K562 (cell line): ENCODE results near the gene POLD2. TPM values are rescaled to one million over a fixed set of nuclear protein-coding genes. Genes with fewer than 3 reads are reported as not detected.

Experiments used
- CAMTA2 ChIP-seq: fragments of 250-450 bp; sonication (Bioruptor Pico); conservative IDR thresholded peaks from 2 replicates; pipeline ENCODE4 v1.5.1; 2022
- CBFA2T3 ChIP-seq: fragments of 450-650 bp; IDR thresholded peaks from 2 replicates; pipeline ENCODE4 v1.6.1; 2017
- DIDO1 ChIP-seq: fragments of 450-650 bp; IDR thresholded peaks from 2 replicates; pipeline ENCODE4 v1.6.1; 2016; ENCODE audit warnings: low read depth, missing biosample characterization, missing genetic modification characterization
- E4F1 ChIP-seq: fragments of 250-450 bp; sonication (Bioruptor Pico); IDR thresholded peaks from 2 replicates; pipeline ENCODE4 v1.5.0; 2021; ENCODE audit warnings: mild to moderate bottlenecking, borderline replicate concordance
- ETS2 ChIP-seq: IDR thresholded peaks from 2 replicates; pipeline ENCODE4 v1.6.1; 2016; ENCODE audit warnings: borderline replicate concordance, missing genetic modification characterization, mild to moderate bottlenecking, moderate library complexity, missing compliant biosample characterization; ENCODE audit not compliant: poor library complexity, severe bottlenecking
- HNRNPLL ChIP-seq: fragments of 200-400 bp; formaldehyde crosslinking; IDR thresholded peaks from 2 replicates; pipeline ENCODE4 v1.6.1; 2017; ENCODE audit warnings: low read length, low read depth, mild to moderate bottlenecking; ENCODE audit not compliant: poor library complexity, severe bottlenecking
- SAP30 ChIP-seq: fragments of 200-600 bp; sonication (generic); IDR thresholded peaks from 2 replicates; pipeline ENCODE4 v1.6.1; 2012; ENCODE audit warnings: borderline replicate concordance, low read depth, mild to moderate bottlenecking, moderate library complexity, low read length, control low read depth, inconsistent platforms; ENCODE audit not compliant: insufficient read depth, poor library complexity, severe bottlenecking
- SREBF2 ChIP-seq: sonication (generic); formaldehyde crosslinking; IDR thresholded peaks from 2 replicates; pipeline ENCODE4 v1.4.0; 2020; ENCODE audit warnings: mild to moderate bottlenecking, missing genetic modification reagents
- STAG1 ChIP-seq: sonication (generic); formaldehyde crosslinking; IDR thresholded peaks from 2 replicates; pipeline ENCODE4 v1.5.0; 2020; ENCODE audit warnings: missing genetic modification reagents, borderline replicate concordance
- TAF9B ChIP-seq: fragments of 450-650 bp; IDR thresholded peaks from 2 replicates; pipeline ENCODE4 v1.6.1; 2018; ENCODE audit warnings: mild to moderate bottlenecking; ENCODE audit not compliant: partially characterized antibody
- TEAD4 ChIP-seq, 2 experiments: sonication (generic) in 1 of 2; formaldehyde crosslinking in 1 of 2; IDR thresholded peaks; 2 replicates each; pipeline versions ENCODE4 v1.6.1 to v1.8.0; 2012 to 2022; ENCODE audit warnings: borderline replicate concordance in 1 of 2, inconsistent platforms in 1 of 2, low read length in 1 of 2, mild to moderate bottlenecking in 1 of 2, missing genetic modification reagents in 1 of 2
- ZNF263 ChIP-seq: sonication (generic); formaldehyde crosslinking; IDR thresholded peaks from 2 replicates; pipeline ENCODE4 v1.8.0; 2022; ENCODE audit warnings: mild to moderate bottlenecking, missing genetic modification reagents, borderline replicate concordance
- ZNF347 ChIP-seq: fragments of 450-650 bp; formaldehyde crosslinking; IDR thresholded peaks from 2 replicates; pipeline ENCODE4 v1.4.0; 2020; ENCODE audit warnings: low read depth, mild to moderate bottlenecking, moderate library complexity
- polyA plus RNA-seq, 8 experiments: library from polyadenylated mRNA; depleted of rRNA in 4 of 8; stranded (reverse) in 5 of 8; unstranded in 3 of 8; fragments of >200 nt; fragmentation: Nextera tagmentation in 2 of 8; fragmentation: Illumina TruSeq in 1 of 8; extraction: Ambion mirVana in 2 of 8; extraction: Trizol in 1 of 8; gene quantifications; 2 replicates each; pipeline versions ENCODE4 v1.2.1 to v1.2.3, GENCODE V29; 2011 to 2014; ENCODE audit warnings: inconsistent platforms in 1 of 8, missing spikeins in 1 of 8
- total RNA-seq, 7 experiments: library from RNA; depleted of rRNA in 6 of 7; stranded (reverse); fragments of >200 nt in 6 of 7; fragmentation: Illumina TruSeq in 2 of 7; extraction: Trizol in 2 of 7; gene quantifications; 2 replicates each; pipeline versions ENCODE4 v1.2.1 to v1.2.3, GENCODE V29; 2011 to 2021; ENCODE audit warnings: low replicate concordance in 1 of 7
- TF ChIP-seq, protein P1 (sequence below): fragments of 200-800 bp; sonication (Bioruptor generic); IDR thresholded peaks from 2 replicates; pipeline ENCODE4 v1.6.1; 2016; ENCODE audit warnings: missing genetic modification characterization, missing compliant biosample characterization
- TF ChIP-seq, protein P2 (sequence below): sonication (generic); formaldehyde crosslinking; IDR thresholded peaks from 2 replicates; pipeline ENCODE4 v1.8.0; 2022; ENCODE audit warnings: missing genetic modification reagents, mild to moderate bottlenecking, moderate library complexity, borderline replicate concordance

The POLD2 gene
- total and polyA plus RNA-seq, 9 of the 15 experiments (the other 6 are each of a cell fraction or from before 2014, with no cell fraction given), result 29.7 to 259 (median 225) TPM

GRCh38 chr7:44081266-44081748 is 42.0 kb downstream of the POLD2 start (continued):
- TF ChIP-seq E4F1 (no peak), ZNF263 (CRISPR knock-in tag) (no peak), SREBF2 (CRISPR knock-in tag) (no peak), ETS2 (tag) (no peak), TEAD4 (IDR thresholded peaks at IDR 0.05; ENCODE audit: low read length) (peak; percentile 99), TEAD4 (CRISPR knock-in tag; IDR thresholded peaks at IDR 0.05; ENCODE audit: borderline replicate concordance) (no peak), STAG1 (no peak), SAP30 (no peak), CAMTA2 (no peak), HNRNPLL (no peak), CBFA2T3 (peak; percentile 99), TAF9B (no peak), DIDO1 (tag) (no peak), ZNF347 (CRISPR knock-in tag) (no peak)
- TF ChIP-seq, protein P1, sequence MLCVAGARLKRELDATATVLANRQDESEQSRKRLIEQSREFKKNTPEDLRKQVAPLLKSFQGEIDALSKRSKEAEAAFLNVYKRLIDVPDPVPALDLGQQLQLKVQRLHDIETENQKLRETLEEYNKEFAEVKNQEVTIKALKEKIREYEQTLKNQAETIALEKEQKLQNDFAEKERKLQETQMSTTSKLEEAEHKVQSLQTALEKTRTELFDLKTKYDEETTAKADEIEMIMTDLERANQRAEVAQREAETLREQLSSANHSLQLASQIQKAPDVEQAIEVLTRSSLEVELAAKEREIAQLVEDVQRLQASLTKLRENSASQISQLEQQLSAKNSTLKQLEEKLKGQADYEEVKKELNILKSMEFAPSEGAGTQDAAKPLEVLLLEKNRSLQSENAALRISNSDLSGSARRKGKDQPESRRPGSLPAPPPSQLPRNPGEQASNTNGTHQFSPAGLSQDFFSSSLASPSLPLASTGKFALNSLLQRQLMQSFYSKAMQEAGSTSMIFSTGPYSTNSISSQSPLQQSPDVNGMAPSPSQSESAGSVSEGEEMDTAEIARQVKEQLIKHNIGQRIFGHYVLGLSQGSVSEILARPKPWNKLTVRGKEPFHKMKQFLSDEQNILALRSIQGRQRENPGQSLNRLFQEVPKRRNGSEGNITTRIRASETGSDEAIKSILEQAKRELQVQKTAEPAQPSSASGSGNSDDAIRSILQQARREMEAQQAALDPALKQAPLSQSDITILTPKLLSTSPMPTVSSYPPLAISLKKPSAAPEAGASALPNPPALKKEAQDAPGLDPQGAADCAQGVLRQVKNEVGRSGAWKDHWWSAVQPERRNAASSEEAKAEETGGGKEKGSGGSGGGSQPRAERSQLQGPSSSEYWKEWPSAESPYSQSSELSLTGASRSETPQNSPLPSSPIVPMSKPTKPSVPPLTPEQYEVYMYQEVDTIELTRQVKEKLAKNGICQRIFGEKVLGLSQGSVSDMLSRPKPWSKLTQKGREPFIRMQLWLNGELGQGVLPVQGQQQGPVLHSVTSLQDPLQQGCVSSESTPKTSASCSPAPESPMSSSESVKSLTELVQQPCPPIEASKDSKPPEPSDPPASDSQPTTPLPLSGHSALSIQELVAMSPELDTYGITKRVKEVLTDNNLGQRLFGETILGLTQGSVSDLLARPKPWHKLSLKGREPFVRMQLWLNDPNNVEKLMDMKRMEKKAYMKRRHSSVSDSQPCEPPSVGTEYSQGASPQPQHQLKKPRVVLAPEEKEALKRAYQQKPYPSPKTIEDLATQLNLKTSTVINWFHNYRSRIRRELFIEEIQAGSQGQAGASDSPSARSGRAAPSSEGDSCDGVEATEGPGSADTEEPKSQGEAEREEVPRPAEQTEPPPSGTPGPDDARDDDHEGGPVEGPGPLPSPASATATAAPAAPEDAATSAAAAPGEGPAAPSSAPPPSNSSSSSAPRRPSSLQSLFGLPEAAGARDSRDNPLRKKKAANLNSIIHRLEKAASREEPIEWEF, result peak; percentile 80; the same call in 1 of the 2 replicates
- TF ChIP-seq, protein P2, sequence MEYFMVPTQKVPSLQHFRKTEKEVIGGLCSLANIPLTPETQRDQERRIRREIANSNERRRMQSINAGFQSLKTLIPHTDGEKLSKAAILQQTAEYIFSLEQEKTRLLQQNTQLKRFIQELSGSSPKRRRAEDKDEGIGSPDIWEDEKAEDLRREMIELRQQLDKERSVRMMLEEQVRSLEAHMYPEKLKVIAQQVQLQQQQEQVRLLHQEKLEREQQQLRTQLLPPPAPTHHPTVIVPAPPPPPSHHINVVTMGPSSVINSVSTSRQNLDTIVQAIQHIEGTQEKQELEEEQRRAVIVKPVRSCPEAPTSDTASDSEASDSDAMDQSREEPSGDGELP (CRISPR knock-in tag), result peak; percentile 42; the same call in 1 of the 2 replicates
